K562 (cell line): ENCODE data around the gene DNAJB11. TPM values are rescaled to one million over a fixed set of nuclear protein-coding genes. Genes with fewer than 3 reads are reported as not detected.

ENCODE experiments used
- ATAC-seq: fragments of 200-7000 bp; cut with Tn5 transposase; 3 replicates; pipeline ENCODE4 v1.9.1; 2020; ENCODE audit warnings: moderate library complexity
- BruUV-seq: library from RNA; stranded (reverse); fragments of 400-500 nt; replicated peaks from 2 replicates; lab custom pipeline; 2021; lab: Mats Ljungman, UMichigan
- CTCF ChIA-PET: fragments of 300-600 bp; formaldehyde crosslinking; extraction: SDS; loops from one replicate; lab custom pipeline; 2021; ENCODE audit warnings: low intra/inter-chr PET ratio; lab: Yijun Ruan, JAX
- POLR2A ChIA-PET: fragments of 300-600, 350-650 bp; sonication (Branson Sonifier 250); formaldehyde crosslinking; extraction: SDS; loops from one replicate; lab custom pipeline; 2021; ENCODE audit warnings: antibody characterized with exemption, inconsistent platforms; lab: Yijun Ruan, JAX
- DNase-seq, 4 experiments: peaks; one replicate each; pipeline versions ENCODE4 v3.0.0 to v3.0.0-alpha.2; 2011 to 2018; ENCODE audit warnings: low spot score in 3 of 4, mixed read lengths in 3 of 4; ENCODE audit errors: extremely low read depth in 1 of 4
- FAIRE-seq: peaks from 2 replicates; lab custom pipeline; 2011; peaks lifted over from hg19 to GRCh38; lab: Jason Lieb, UNC
- H2AFZ ChIP-seq: 2 replicates; pipeline ENCODE4 v1.6.0; 2011; ENCODE audit warnings: low read depth, low read length, control low read depth, inconsistent platforms
- H3K27ac ChIP-seq: fragments of 200-600 bp; 3 replicates; pipeline ENCODE4 v1.8.0; 2011; ENCODE audit warnings: low read depth, mild to moderate bottlenecking, control low read depth, inconsistent platforms, low read length, moderate library complexity, mixed read lengths; ENCODE audit errors: extremely low read depth
- H3K27me3 ChIP-seq, 2 experiments: fragments of 300-600 bp in 1 of 2; 2 replicates in 1 of 2; 3 replicates in 1 of 2; pipeline versions ENCODE4 v1.6.0 to v1.8.0; 2011; ENCODE audit warnings: inconsistent platforms in 2 of 2, low read length in 2 of 2, mild to moderate bottlenecking in 1 of 2, mixed read lengths in 1 of 2, moderate library complexity in 1 of 2; ENCODE audit not compliant: control insufficient read depth in 2 of 2, insufficient read depth in 2 of 2
- H3K36me3 ChIP-seq: fragments of 300-600 bp; 3 replicates; pipeline ENCODE4 v1.8.0; 2011; ENCODE audit warnings: mild to moderate bottlenecking, low read length, inconsistent platforms; ENCODE audit not compliant: control insufficient read depth, insufficient read depth
- H3K4me1 ChIP-seq, 2 experiments: fragments of 200-600 bp in 1 of 2; replicated peaks in 1 of 2; 2 replicates in 1 of 2; 3 replicates in 1 of 2; pipeline versions ENCODE4 v1.5.1 to v1.8.0; 2011; ENCODE audit warnings: inconsistent platforms in 2 of 2, low read length in 2 of 2, mild to moderate bottlenecking in 1 of 2, mixed read lengths in 1 of 2, moderate library complexity in 1 of 2; ENCODE audit not compliant: control insufficient read depth in 2 of 2, insufficient read depth in 2 of 2
- H3K4me2 ChIP-seq: 2 replicates; pipeline ENCODE4 v1.6.1; 2011; ENCODE audit warnings: low read length, control low read depth, inconsistent platforms, mixed read lengths; ENCODE audit not compliant: insufficient read depth
- H3K4me3 ChIP-seq: fragments of 200-600 bp; sonication (generic), shearing (Covaris generic); 2 replicates; pipeline ENCODE4 v1.5.1; 2016; ENCODE audit warnings: control low read depth, inconsistent platforms
- H3K79me2 ChIP-seq: fragments of 200-600 bp; 3 replicates; pipeline ENCODE4 v1.8.0; 2011; ENCODE audit warnings: low read length, inconsistent platforms; ENCODE audit not compliant: control insufficient read depth, insufficient read depth
- H3K9ac ChIP-seq, 2 experiments: 2 replicates each; pipeline versions ENCODE4 v1.6.0 to v1.6.1; 2011; ENCODE audit warnings: low read depth in 2 of 2, low read length in 2 of 2, control low read depth in 1 of 2, inconsistent platforms in 1 of 2, mild to moderate bottlenecking in 1 of 2, mixed read lengths in 1 of 2; ENCODE audit not compliant: insufficient read depth in 1 of 2
- H3K9me1 ChIP-seq: one replicate; pipeline ENCODE4 v1.6.0; 2011; ENCODE audit warnings: inconsistent platforms, mild to moderate bottlenecking, low read length, moderate library complexity; ENCODE audit not compliant: control insufficient read depth, insufficient read depth
- H3K9me3 ChIP-seq: replicated peaks from 2 replicates; pipeline ENCODE4 v1.5.1; 2011; ENCODE audit warnings: low read depth, low read length, inconsistent platforms; ENCODE audit not compliant: control insufficient read depth, insufficient read depth
- H4K20me1 ChIP-seq: replicated peaks from 2 replicates; pipeline ENCODE4 v1.6.1; 2011; ENCODE audit warnings: low read length, inconsistent platforms, mixed read lengths; ENCODE audit not compliant: control insufficient read depth, insufficient read depth
- FOXP1 ChIP-seq: sonication (generic); formaldehyde crosslinking; IDR thresholded peaks from 2 replicates; pipeline ENCODE4 v1.8.0; 2022; ENCODE audit warnings: mild to moderate bottlenecking, missing genetic modification reagents
- JUNB ChIP-seq: fragments of 450-650 bp; formaldehyde crosslinking; conservative IDR thresholded peaks from 2 replicates; pipeline ENCODE4 v1.4.0; 2020; ENCODE audit warnings: mild to moderate bottlenecking
- KDM5B ChIP-seq: fragments of 200-600 bp; sonication (generic); IDR thresholded peaks from 2 replicates; pipeline ENCODE4 v1.6.1; 2012; ENCODE audit warnings: low read depth, mild to moderate bottlenecking, moderate library complexity, low read length, control low read depth, inconsistent platforms; ENCODE audit not compliant: insufficient replicate concordance
- NFYB ChIP-seq: IDR thresholded peaks from 2 replicates; pipeline ENCODE4 v1.6.1; 2011; ENCODE audit warnings: mild to moderate bottlenecking, moderate library complexity; ENCODE audit not compliant: insufficient read length; ENCODE audit errors: extremely low read depth
- RAD51 ChIP-seq: fragments of 450-650 bp; IDR thresholded peaks from 2 replicates; pipeline ENCODE4 v1.7.1; 2016; ENCODE audit warnings: low read depth, mild to moderate bottlenecking, borderline replicate concordance
- ZNF324 ChIP-seq: fragments of 250-450 bp; sonication (Bioruptor Pico); IDR thresholded peaks from 2 replicates; pipeline ENCODE4 v1.4.0; 2020; ENCODE audit warnings: mild to moderate bottlenecking
- ZNF75A ChIP-seq: fragments of 450-650 bp; formaldehyde crosslinking; IDR thresholded peaks from 2 replicates; pipeline ENCODE4 v1.4.0; 2020; ENCODE audit warnings: mild to moderate bottlenecking
- WGBS: fragments of 100-300 bp; shearing (Covaris generic); methylation state at CpG from one replicate; pipeline ENCODE4 v1.1.6; 2016; ENCODE audit warnings: low coverage, mixed read lengths; ENCODE audit not compliant: insufficient coverage; ENCODE audit errors: missing lambda C conversion rate; 5-methylcytosine and 5-hydroxymethylcytosine counted together
- in situ Hi-C: fragments of 300-500 bp; cut with MboI; formaldehyde crosslinking; loops from 4 replicates; pipeline ENCODE4 v1.15.0; 2018; ENCODE audit warnings: inconsistent platforms, mixed read lengths
- intact Hi-C: fragments of 100-400 bp; cut with micrococcal nuclease; formaldehyde crosslinking; loops from 2 replicates; pipeline ENCODE4 v1.14.2; 2022
- polyA plus RNA-seq, 8 experiments: library from polyadenylated mRNA; depleted of rRNA in 4 of 8; stranded (reverse) in 5 of 8; unstranded in 3 of 8; fragments of >200 nt; fragmentation: Nextera tagmentation in 2 of 8; fragmentation: Illumina TruSeq in 1 of 8; extraction: Ambion mirVana in 2 of 8; extraction: Trizol in 1 of 8; gene quantifications; 2 replicates each; pipeline versions ENCODE4 v1.2.1 to v1.2.3, GENCODE V29; 2011 to 2014; ENCODE audit warnings: inconsistent platforms in 1 of 8, missing spikeins in 1 of 8
- total RNA-seq, 7 experiments: library from RNA; depleted of rRNA in 6 of 7; stranded (reverse); fragments of >200 nt in 6 of 7; fragmentation: Illumina TruSeq in 2 of 7; extraction: Trizol in 2 of 7; gene quantifications; 2 replicates each; pipeline versions ENCODE4 v1.2.1 to v1.2.3, GENCODE V29; 2011 to 2021; ENCODE audit warnings: low replicate concordance in 1 of 7
- TF ChIP-seq, protein P1 (sequence below): sonication (generic); formaldehyde crosslinking; IDR thresholded peaks from 2 replicates; pipeline ENCODE4 v1.8.0; 2022; ENCODE audit warnings: missing genetic modification reagents, mild to moderate bottlenecking, borderline replicate concordance
- TF ChIP-seq, protein P2 (sequence below): fragments of 250-450 bp; sonication (Bioruptor Pico); IDR thresholded peaks from 2 replicates; pipeline ENCODE4 v1.4.0; 2020; ENCODE audit warnings: mild to moderate bottlenecking
- TF ChIP-seq, protein P3 (sequence below): fragments of 250-450 bp; sonication (Bioruptor Pico); IDR thresholded peaks from 2 replicates; pipeline ENCODE4 v1.8.0; 2021; ENCODE audit warnings: borderline replicate concordance, mild to moderate bottlenecking, moderate library complexity; ENCODE audit not compliant: poor library complexity, severe bottlenecking
- TF ChIP-seq, protein P4 (sequence below): fragments of 450-650 bp; formaldehyde crosslinking; IDR thresholded peaks from 2 replicates; pipeline ENCODE4 v1.4.0; 2020; ENCODE audit warnings: mild to moderate bottlenecking, mixed read lengths
- TF ChIP-seq, protein P5 (sequence below): fragments of 450-650 bp; IDR thresholded peaks from 2 replicates; pipeline ENCODE4 v1.6.1; 2018; ENCODE audit not compliant: partially characterized antibody

The DNAJB11 gene
- total and polyA plus RNA-seq, 9 of the 15 experiments (the other 6 are each of a cell fraction or from before 2014, with no cell fraction given) = 14.8 to 74.7 (median 63.8) TPM

DNA sequence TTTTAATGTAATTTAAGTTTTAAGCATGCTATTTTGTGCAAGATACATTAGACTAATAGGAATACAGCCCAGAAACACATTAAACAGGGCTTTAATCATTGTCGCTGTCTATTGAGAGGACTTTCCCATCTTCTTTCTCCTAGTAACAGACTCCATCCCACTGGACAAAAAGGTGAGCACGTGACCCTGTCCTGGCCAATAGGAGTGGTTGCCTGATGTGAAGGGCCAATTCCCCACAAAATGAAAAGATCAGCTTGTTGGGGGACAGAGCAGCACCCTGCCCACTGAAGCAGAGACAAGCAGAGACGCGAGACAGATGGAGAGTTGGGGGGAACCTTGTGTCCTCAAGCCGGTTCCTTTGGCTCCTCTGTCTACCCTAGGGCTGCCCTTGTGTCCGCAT is 47.5 kb upstream of the DNAJB11 start:
- Histone ChIP-seq H3K27me3 (peaks cover 9 to 33% of the 10 kb centered on the region in 2 experiments; a peak in 4 of 5 replicates), H3K36me3 (no peaks in the 10 kb centered on the region), H4K20me1 (no peaks in the 10 kb centered on the region), H3K27ac (no peak overlapping the region), H3K4me1 (no peaks in the 10 kb centered on the region), H3K4me3 (no peak overlapping the region), H3K4me2 (no peak overlapping the region), H3K9me1 (no peaks in the 10 kb centered on the region), H2AFZ (no peak overlapping the region), H3K9me3 (no peaks in the 10 kb centered on the region), H3K9ac (no peak overlapping the region), H3K79me2 (no peaks in the 10 kb centered on the region)
- FAIRE-seq (no peak), ATAC-seq (no peak), DNase-seq (peak in 3 of 4 experiments; percentile 46 to 54 (median 52))
- BruUV-seq = no TSS peak
- ChIA-PET POLR2A (interaction anchor here (0.6 kb wide), 1 partner anchor 240 kb away, joined by 3 read pairs; no protein-coding TSS in a partner anchor), CTCF (no interaction called here)
- in situ Hi-C loops = no loop called here
- WGBS = 5% methylated on average over 6 of the region's 6 CpGs
- intact Hi-C loops = no loop called here
- TF ChIP-seq JUNB (no peak), ZNF75A (CRISPR knock-in tag) (no peak), KDM5B (no peak), ZNF324 (CRISPR knock-in tag) (no peak), NFYB (peak; percentile 57), FOXP1 (CRISPR knock-in tag) (no peak), RAD51 (peak; percentile 61)
- TF ChIP-seq, protein P1, sequence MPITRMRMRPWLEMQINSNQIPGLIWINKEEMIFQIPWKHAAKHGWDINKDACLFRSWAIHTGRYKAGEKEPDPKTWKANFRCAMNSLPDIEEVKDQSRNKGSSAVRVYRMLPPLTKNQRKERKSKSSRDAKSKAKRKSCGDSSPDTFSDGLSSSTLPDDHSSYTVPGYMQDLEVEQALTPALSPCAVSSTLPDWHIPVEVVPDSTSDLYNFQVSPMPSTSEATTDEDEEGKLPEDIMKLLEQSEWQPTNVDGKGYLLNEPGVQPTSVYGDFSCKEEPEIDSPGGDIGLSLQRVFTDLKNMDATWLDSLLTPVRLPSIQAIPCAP (CRISPR knock-in tag) = no peak
- TF ChIP-seq, protein P2, sequence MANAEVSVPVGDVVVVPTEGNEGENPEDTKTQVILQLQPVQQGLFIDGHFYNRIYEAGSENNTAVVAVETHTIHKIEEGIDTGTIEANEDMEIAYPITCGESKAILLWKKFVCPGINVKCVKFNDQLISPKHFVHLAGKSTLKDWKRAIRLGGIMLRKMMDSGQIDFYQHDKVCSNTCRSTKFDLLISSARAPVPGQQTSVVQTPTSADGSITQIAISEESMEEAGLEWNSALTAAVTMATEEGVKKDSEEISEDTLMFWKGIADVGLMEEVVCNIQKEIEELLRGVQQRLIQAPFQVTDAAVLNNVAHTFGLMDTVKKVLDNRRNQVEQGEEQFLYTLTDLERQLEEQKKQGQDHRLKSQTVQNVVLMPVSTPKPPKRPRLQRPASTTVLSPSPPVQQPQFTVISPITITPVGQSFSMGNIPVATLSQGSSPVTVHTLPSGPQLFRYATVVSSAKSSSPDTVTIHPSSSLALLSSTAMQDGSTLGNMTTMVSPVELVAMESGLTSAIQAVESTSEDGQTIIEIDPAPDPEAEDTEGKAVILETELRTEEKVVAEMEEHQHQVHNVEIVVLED (CRISPR knock-in tag) = no peak
- TF ChIP-seq, protein P3, sequence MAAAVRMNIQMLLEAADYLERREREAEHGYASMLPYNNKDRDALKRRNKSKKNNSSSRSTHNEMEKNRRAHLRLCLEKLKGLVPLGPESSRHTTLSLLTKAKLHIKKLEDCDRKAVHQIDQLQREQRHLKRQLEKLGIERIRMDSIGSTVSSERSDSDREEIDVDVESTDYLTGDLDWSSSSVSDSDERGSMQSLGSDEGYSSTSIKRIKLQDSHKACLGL (CRISPR knock-in tag) = no peak
- TF ChIP-seq, protein P4, sequence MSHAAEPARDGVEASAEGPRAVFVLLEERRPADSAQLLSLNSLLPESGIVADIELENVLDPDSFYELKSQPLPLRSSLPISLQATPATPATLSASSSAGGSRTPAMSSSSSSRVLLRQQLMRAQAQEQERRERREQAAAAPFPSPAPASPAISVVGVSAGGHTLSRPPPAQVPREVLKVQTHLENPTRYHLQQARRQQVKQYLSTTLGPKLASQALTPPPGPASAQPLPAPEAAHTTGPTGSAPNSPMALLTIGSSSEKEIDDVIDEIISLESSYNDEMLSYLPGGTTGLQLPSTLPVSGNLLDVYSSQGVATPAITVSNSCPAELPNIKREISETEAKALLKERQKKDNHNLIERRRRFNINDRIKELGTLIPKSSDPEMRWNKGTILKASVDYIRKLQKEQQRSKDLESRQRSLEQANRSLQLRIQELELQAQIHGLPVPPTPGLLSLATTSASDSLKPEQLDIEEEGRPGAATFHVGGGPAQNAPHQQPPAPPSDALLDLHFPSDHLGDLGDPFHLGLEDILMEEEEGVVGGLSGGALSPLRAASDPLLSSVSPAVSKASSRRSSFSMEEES (CRISPR knock-in tag) = peak; percentile 66
- TF ChIP-seq, protein P5, sequence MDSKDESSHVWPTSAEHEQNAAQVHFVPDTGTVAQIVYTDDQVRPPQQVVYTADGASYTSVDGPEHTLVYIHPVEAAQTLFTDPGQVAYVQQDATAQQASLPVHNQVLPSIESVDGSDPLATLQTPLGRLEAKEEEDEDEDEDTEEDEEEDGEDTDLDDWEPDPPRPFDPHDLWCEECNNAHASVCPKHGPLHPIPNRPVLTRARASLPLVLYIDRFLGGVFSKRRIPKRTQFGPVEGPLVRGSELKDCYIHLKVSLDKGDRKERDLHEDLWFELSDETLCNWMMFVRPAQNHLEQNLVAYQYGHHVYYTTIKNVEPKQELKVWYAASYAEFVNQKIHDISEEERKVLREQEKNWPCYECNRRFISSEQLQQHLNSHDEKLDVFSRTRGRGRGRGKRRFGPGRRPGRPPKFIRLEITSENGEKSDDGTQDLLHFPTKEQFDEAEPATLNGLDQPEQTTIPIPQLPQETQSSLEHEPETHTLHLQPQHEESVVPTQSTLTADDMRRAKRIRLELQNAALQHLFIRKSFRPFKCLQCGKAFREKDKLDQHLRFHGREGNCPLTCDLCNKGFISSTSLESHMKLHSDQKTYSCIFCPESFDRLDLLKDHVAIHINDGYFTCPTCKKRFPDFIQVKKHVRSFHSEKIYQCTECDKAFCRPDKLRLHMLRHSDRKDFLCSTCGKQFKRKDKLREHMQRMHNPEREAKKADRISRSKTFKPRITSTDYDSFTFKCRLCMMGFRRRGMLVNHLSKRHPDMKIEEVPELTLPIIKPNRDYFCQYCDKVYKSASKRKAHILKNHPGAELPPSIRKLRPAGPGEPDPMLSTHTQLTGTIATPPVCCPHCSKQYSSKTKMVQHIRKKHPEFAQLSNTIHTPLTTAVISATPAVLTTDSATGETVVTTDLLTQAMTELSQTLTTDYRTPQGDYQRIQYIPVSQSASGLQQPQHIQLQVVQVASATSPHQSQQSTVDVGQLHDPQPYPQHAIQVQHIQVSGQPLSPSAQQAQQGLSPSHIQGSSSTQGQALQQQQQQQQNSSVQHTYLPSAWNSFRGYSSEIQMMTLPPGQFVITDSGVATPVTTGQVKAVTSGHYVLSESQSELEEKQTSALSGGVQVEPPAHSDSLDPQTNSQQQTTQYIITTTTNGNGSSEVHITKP = no peak
